ENCODE results near the gene OR8G1. TPM values are rescaled to one million over a fixed set of nuclear protein-coding genes. Genes with fewer than 3 reads are reported as not detected.

OR8G1 gene
- total RNA-seq, 2 donors from 2014 or later: not detected

GRCh38 chr11:124294687-124295086, 53.8 kb downstream of the OR8G1 start:
- Histone ChIP-seq H3K27me3 (replicated peaks; ENCODE audit: insufficient read depth) (no peaks in the 10 kb centered on the region), H3K27ac (no peak overlapping the region), H3K4me1 (ENCODE audit: control insufficient read depth in 1 of 2, low read depth in 2 of 2) (no peaks in the 10 kb centered on the region), H3K9me3 (peaks cover 6% of the 10 kb centered on the region), H3K36me3 (no peaks in the 10 kb centered on the region), H3K4me3 (no peak overlapping the region)
- no peak for TF ChIP-seq CTCF (IDR thresholded peaks at IDR 0.05)
- DNase-seq (ENCODE audit: low spot score) (no peak), ATAC-seq (ENCODE audit: insufficient number of reproducible peaks, low FRiP score, low read depth) (no peak)

GRCh38 chr11:124296016-124296415, 55.1 kb downstream of the OR8G1 start:
- Histone ChIP-seq H3K27ac (no peak overlapping the region), H3K9me3 (peaks cover 2% of the 10 kb centered on the region), H3K27me3 (replicated peaks; ENCODE audit: insufficient read depth) (no peaks in the 10 kb centered on the region), H3K4me1 (ENCODE audit: control insufficient read depth in 1 of 2, low read depth in 2 of 2) (no peaks in the 10 kb centered on the region), H3K4me3 (no peak overlapping the region), H3K36me3 (no peaks in the 10 kb centered on the region)
- ATAC-seq (ENCODE audit: insufficient number of reproducible peaks, low FRiP score, low read depth) (no peak), DNase-seq (ENCODE audit: low spot score) (no peak)
- TF ChIP-seq CTCF (IDR thresholded peaks at IDR 0.05): no peak

GRCh38 chr11:124297921-124298320, 57.0 kb downstream of the OR8G1 start:
- TF ChIP-seq CTCF (IDR thresholded peaks at IDR 0.05): no peak
- DNase-seq (ENCODE audit: low spot score) (no peak), ATAC-seq (ENCODE audit: insufficient number of reproducible peaks, low FRiP score, low read depth) (no peak)
- H3K9me3 ChIP-seq: no peaks in the 10 kb centered on the region
- H3K4me1 ChIP-seq (ENCODE audit: control insufficient read depth in 1 of 2, low read depth in 2 of 2): peaks cover 0 to 6% of the 10 kb centered on the region in 2 donors
- no peaks in the 10 kb centered on the region for H3K27me3 ChIP-seq (replicated peaks; ENCODE audit: insufficient read depth)
- H3K36me3 ChIP-seq: no peaks in the 10 kb centered on the region
- no peak overlapping the region for H3K27ac ChIP-seq
- no peak overlapping the region for H3K4me3 ChIP-seq

GRCh38 chr11:124301548-124301947, 60.7 kb downstream of the OR8G1 start:
- Histone ChIP-seq H3K27ac (peak overlapping the region in 1 of 2 donors; percentile 10), H3K4me3 (no peak overlapping the region), H3K9me3 (no peaks in the 10 kb centered on the region), H3K36me3 (no peaks in the 10 kb centered on the region), H3K27me3 (replicated peaks; ENCODE audit: insufficient read depth) (no peaks in the 10 kb centered on the region), H3K4me1 (ENCODE audit: control insufficient read depth in 1 of 2, low read depth in 2 of 2) (peaks cover 0 to 6% of the 10 kb centered on the region in 2 donors)
- no peak for TF ChIP-seq CTCF (IDR thresholded peaks at IDR 0.05)
- ATAC-seq (ENCODE audit: insufficient number of reproducible peaks, low FRiP score, low read depth): peak; percentile 63
- DNase-seq (ENCODE audit: low spot score): no peak

- no peaks in the 10 kb centered on the region for H3K36me3 ChIP-seq
- TF ChIP-seq CTCF (IDR thresholded peaks at IDR 0.05): no peak
- peaks cover 0 to 6% of the 10 kb centered on the region in 2 donors for H3K4me1 ChIP-seq (ENCODE audit: control insufficient read depth in 1 of 2, low read depth in 2 of 2)
- no peaks in the 10 kb centered on the region for H3K27me3 ChIP-seq (replicated peaks; ENCODE audit: insufficient read depth)
- ATAC-seq (ENCODE audit: insufficient number of reproducible peaks, low FRiP score, low read depth) (no peak), DNase-seq (ENCODE audit: low spot score) (no peak)
- H3K9me3 ChIP-seq: no peaks in the 10 kb centered on the region
- peak overlapping the region in 1 of 2 donors; percentile 10 for H3K27ac ChIP-seq
- no peak overlapping the region for H3K4me3 ChIP-seq
Measured at GRCh38 chr11:124302347-124303125, 61.6 kb downstream of the OR8G1 start.

Other genes with a start within 250 kb of the OR8G1 start
- not detected for gene OR10G6, start 245.9 kb upstream of the OR8G1 start, total RNA-seq
- gene OR10G4, start 228.1 kb upstream of the OR8G1 start, total RNA-seq: not detected
- not detected for gene OR10G9, start 218.1 kb upstream of the OR8G1 start, total RNA-seq
- not detected for gene OR10G8, start 214.3 kb upstream of the OR8G1 start, total RNA-seq
- gene OR10G7, start 199.8 kb upstream of the OR8G1 start, total RNA-seq: not detected
- gene VWA5A, start 125.6 kb upstream of the OR8G1 start, total RNA-seq: 10 to 100 TPM; 32.8 to 44.4 TPM
- gene OR10D3, start 57.8 kb upstream of the OR8G1 start, total RNA-seq: not detected
- not detected for gene OR8G5, start 15.3 kb downstream of the OR8G1 start, total RNA-seq
- not detected for gene OR8D1, start 72.9 kb downstream of the OR8G1 start, total RNA-seq
- gene OR8D2, start 79.1 kb downstream of the OR8G1 start, total RNA-seq: not detected
- gene OR8B2, start 143.4 kb downstream of the OR8G1 start, total RNA-seq: not detected
- not detected for gene OR8B3, start 157.9 kb downstream of the OR8G1 start, total RNA-seq
- gene OR8B4, start 183.8 kb downstream of the OR8G1 start, total RNA-seq: not detected
- not detected for gene OR8B8, start 204.6 kb downstream of the OR8G1 start, total RNA-seq